Vagina (tissue), 2 donors: ENCODE data around the gene ZMYM1. TPM values are rescaled to one million over a fixed set of nuclear protein-coding genes. Genes with fewer than 3 reads are reported as not detected.

Experiments
- DNase-seq, 2 donors: peaks; one replicate each; pipeline ENCODE4 v3.0.0-alpha.2; 2017; ENCODE audit errors: extremely low spot score in 2 of 2
- H3K27ac ChIP-seq: fragments of 200-600 bp; sonication (generic); one replicate; pipeline ENCODE4 v1.5.1; 2019
- H3K27me3 ChIP-seq: fragments of 200-600 bp; sonication (generic); one replicate; pipeline ENCODE4 v1.5.1; 2019
- H3K36me3 ChIP-seq, 2 donors: fragments of 200-600 bp; sonication (generic); one replicate each; pipeline ENCODE4 v1.5.1; 2017 to 2019
- H3K4me1 ChIP-seq: fragments of 200-600 bp; sonication (generic); one replicate; pipeline ENCODE4 v1.5.1; 2019
- H3K4me3 ChIP-seq, 2 donors: fragments of 200-600 bp; sonication (generic); 1 replicate in 1 of 2; 2 replicates in 1 of 2; pipeline ENCODE4 v1.5.1; 2016 to 2019
- H3K9me3 ChIP-seq: fragments of 200-600 bp; sonication (generic); one replicate; pipeline ENCODE4 v1.5.1; 2019
- CTCF ChIP-seq, 3 experiments: fragments of 450-650 bp in 2 of 3; fragments of 200-600 bp in 1 of 3; sonication (generic) in 1 of 3; IDR thresholded peaks; one replicate each; pipeline ENCODE4 v1.5.1; 2017 to 2019; ENCODE audit warnings: antibody characterized with exemption in 3 of 3, mild to moderate bottlenecking in 2 of 3, moderate library complexity in 2 of 3
- POLR2A ChIP-seq, 2 donors: fragments of 450-650 bp; IDR thresholded peaks; one replicate each; pipeline ENCODE4 v1.6.1; 2017; ENCODE audit warnings: antibody characterized with exemption in 2 of 2, mild to moderate bottlenecking in 2 of 2, moderate library complexity in 2 of 2
- POLR2AphosphoS5 ChIP-seq, 2 donors: sonication (generic); formaldehyde crosslinking; IDR thresholded peaks; one replicate each; pipeline ENCODE4 v1.9.0; 2017; ENCODE audit warnings: antibody characterized with exemption in 2 of 2, mild to moderate bottlenecking in 2 of 2, low read depth in 1 of 2; ENCODE audit not compliant: insufficient read depth in 1 of 2
- intact Hi-C: fragments of 100-400 bp; cut with DNase I; formaldehyde crosslinking; loops from one replicate; pipeline ENCODE4 v1.15.1; 2023
- total RNA-seq: library from RNA; depleted of rRNA; stranded (reverse); fragments of >200 nt; gene quantifications from one replicate; pipeline ENCODE4 v1.2.3, GENCODE V29; 2016

ZMYM1 gene
- total RNA-seq, 1 donor from 2014 or later = 12.5 TPM

- intact Hi-C loops = no loop called here
Observed at GRCh38 chr1:35058988-35059387, 20.2 kb upstream of the ZMYM1 start.

GRCh38 chr1:35062518-35063196, 16.5 kb upstream of the ZMYM1 start:
- no peak for DNase-seq
- Histone ChIP-seq H3K27me3 (no peaks in the 10 kb centered on the region), H3K27ac (no peak overlapping the region), H3K4me1 (no peaks in the 10 kb centered on the region), H3K9me3 (no peaks in the 10 kb centered on the region), H3K4me3 (no peak overlapping the region), H3K36me3 (no peaks in the 10 kb centered on the region)
- intact Hi-C loops = no loop called here
- TF ChIP-seq CTCF (IDR thresholded peaks at IDR 0.05) = no peak
- no peak for TF ChIP-seq POLR2AphosphoS5 (IDR thresholded peaks at IDR 0.05; ENCODE audit: insufficient read depth in 1 of 2, low read depth in 1 of 2)
- no peak for TF ChIP-seq POLR2A (IDR thresholded peaks at IDR 0.05)

More at GRCh38 chr1:35058988-35059387, 20.2 kb upstream of the ZMYM1 start:
- H3K27me3 ChIP-seq = no peaks in the 10 kb centered on the region
- H3K4me1 ChIP-seq = no peaks in the 10 kb centered on the region
- no peak for TF ChIP-seq CTCF (IDR thresholded peaks at IDR 0.05)
- TF ChIP-seq POLR2AphosphoS5 (IDR thresholded peaks at IDR 0.05; ENCODE audit: insufficient read depth in 1 of 2, low read depth in 1 of 2) = no peak
- no peak for TF ChIP-seq POLR2A (IDR thresholded peaks at IDR 0.05)
- no peaks in the 10 kb centered on the region for H3K36me3 ChIP-seq
- no peaks in the 10 kb centered on the region for H3K9me3 ChIP-seq
- H3K27ac ChIP-seq = no peak overlapping the region
- H3K4me3 ChIP-seq = no peak overlapping the region
- no peak for DNase-seq

GRCh38 chr1:35064265-35064664, 14.9 kb upstream of the ZMYM1 start:
- Histone ChIP-seq H3K27me3 (no peaks in the 10 kb centered on the region), H3K4me1 (no peaks in the 10 kb centered on the region), H3K4me3 (no peak overlapping the region), H3K9me3 (no peaks in the 10 kb centered on the region), H3K36me3 (no peaks in the 10 kb centered on the region), H3K27ac (no peak overlapping the region)
- no peak for DNase-seq
- TF ChIP-seq POLR2AphosphoS5 (IDR thresholded peaks at IDR 0.05; ENCODE audit: insufficient read depth in 1 of 2, low read depth in 1 of 2) (no peak), CTCF (IDR thresholded peaks at IDR 0.05) (no peak), POLR2A (IDR thresholded peaks at IDR 0.05) (no peak)
- intact Hi-C loops = no loop called here

- intact Hi-C loops = no loop called here
- DNase-seq = no peak
Observed at GRCh38 chr1:35069746-35070145, 9.4 kb upstream of the ZMYM1 start.

More at GRCh38 chr1:35069746-35070145, 9.4 kb upstream of the ZMYM1 start:
- Histone ChIP-seq H3K4me1 (no peaks in the 10 kb centered on the region), H3K4me3 (no peak overlapping the region), H3K36me3 (no peaks in the 10 kb centered on the region), H3K27me3 (no peaks in the 10 kb centered on the region), H3K9me3 (no peaks in the 10 kb centered on the region), H3K27ac (no peak overlapping the region)
- TF ChIP-seq POLR2AphosphoS5 (IDR thresholded peaks at IDR 0.05; ENCODE audit: insufficient read depth in 1 of 2, low read depth in 1 of 2) (no peak), POLR2A (IDR thresholded peaks at IDR 0.05) (no peak), CTCF (IDR thresholded peaks at IDR 0.05) (no peak)
